Panc1 (cell line): ENCODE data around the gene TYRO3. TPM values are rescaled to one million over a fixed set of nuclear protein-coding genes. Genes with fewer than 3 reads are reported as not detected.

Experiments
- ATAC-seq: fragments of 200-7000 bp; cut with Tn5 transposase; 2 replicates; pipeline ENCODE4 v1.9.1; 2020; ENCODE audit warnings: mild to moderate bottlenecking, moderate library complexity
- BruUV-seq: library from RNA; stranded (reverse); fragments of 400-500 nt; replicated peaks from 2 replicates; lab custom pipeline; 2021; lab: Mats Ljungman, UMichigan
- CTCF ChIA-PET: fragments of 300-600 bp; sonication (Branson Sonifier 250); formaldehyde crosslinking; loops from one replicate; lab custom pipeline; 2022; ENCODE audit warnings: antibody characterized with exemption; lab: Charles Lee
- POLR2A ChIA-PET: fragments of 300-600 bp; sonication (Branson Sonifier 250); formaldehyde crosslinking; loops from one replicate; lab custom pipeline; 2022; ENCODE audit warnings: antibody characterized with exemption; lab: Charles Lee
- DNase-seq: peaks from one replicate; pipeline ENCODE4 v3.0.0-alpha.2; 2010; ENCODE audit warnings: low read depth, low spot score
- H3K27ac ChIP-seq: 2 replicates; pipeline ENCODE4 v1.5.1; 2011; ENCODE audit warnings: mild to moderate bottlenecking, low read length, inconsistent platforms
- H3K27me3 ChIP-seq: fragments of 200-500 bp; sonication (Bioruptor generic); 2 replicates; pipeline ENCODE4 v1.6.0; 2014; ENCODE audit warnings: low read length, inconsistent platforms; ENCODE audit not compliant: control insufficient read depth, insufficient read depth
- H3K36me3 ChIP-seq: fragments of 200-500 bp; sonication (Bioruptor generic); 2 replicates; pipeline ENCODE4 v1.5.1; 2014; ENCODE audit warnings: inconsistent platforms, mild to moderate bottlenecking, low read length, moderate library complexity; ENCODE audit not compliant: control insufficient read depth, insufficient read depth
- H3K4me1 ChIP-seq: 2 replicates; pipeline ENCODE4 v1.5.1; 2011; ENCODE audit warnings: inconsistent platforms, mild to moderate bottlenecking, low read length, moderate library complexity; ENCODE audit not compliant: control insufficient read depth, insufficient read depth
- H3K4me3 ChIP-seq, 2 experiments: 2 replicates each; pipeline ENCODE4 v1.5.1; 2011 to 2012; ENCODE audit warnings: low read depth in 2 of 2, low read length in 2 of 2, mild to moderate bottlenecking in 2 of 2, inconsistent platforms in 1 of 2, moderate library complexity in 1 of 2
- H3K9me3 ChIP-seq: fragments of 200-500 bp; sonication (Bioruptor generic); 2 replicates; pipeline ENCODE4 v1.5.1; 2014; ENCODE audit warnings: low read depth, mild to moderate bottlenecking, inconsistent platforms, low read length, moderate library complexity; ENCODE audit not compliant: control insufficient read depth, insufficient read depth
- CTCF ChIP-seq: fragments of 450-650 bp; IDR thresholded peaks from 2 replicates; pipeline ENCODE4 v1.5.1; 2017; ENCODE audit warnings: mild to moderate bottlenecking
- POLR2AphosphoS5 ChIP-seq: IDR thresholded peaks from 2 replicates; pipeline ENCODE4 v1.6.1; 2012; ENCODE audit warnings: mild to moderate bottlenecking, low read depth, low read length, moderate library complexity
- REST ChIP-seq, 2 experiments: IDR thresholded peaks; 2 replicates each; pipeline ENCODE4 v1.6.1; 2011 to 2012; ENCODE audit warnings: low read depth in 2 of 2, control low read depth in 1 of 2, low read length in 1 of 2, mild to moderate bottlenecking in 1 of 2, moderate library complexity in 1 of 2; ENCODE audit not compliant: insufficient read depth in 1 of 2
- SIN3A ChIP-seq: IDR thresholded peaks from 2 replicates; pipeline ENCODE4 v1.6.1; 2012; ENCODE audit warnings: low read depth, mild to moderate bottlenecking, low read length, moderate library complexity, borderline replicate concordance; ENCODE audit not compliant: insufficient read depth
- TCF7L2 ChIP-seq: IDR thresholded peaks from 2 replicates; pipeline ENCODE4 v1.6.1; 2011; ENCODE audit warnings: mild to moderate bottlenecking, low read depth, low read length, inconsistent platforms
- in situ Hi-C: cut with HindIII; loops from 2 replicates; pipeline ENCODE4 v1.10.0; 2016; ENCODE audit warnings: low sequenced_read_pairs, low pct_unique_long_range_greater_than_20kb
- intact Hi-C: fragments of 100-400 bp; cut with micrococcal nuclease; formaldehyde crosslinking; loops from one replicate; pipeline ENCODE4 v1.10.0; 2022; ENCODE audit not compliant: unreplicated experiment
- total RNA-seq: library from RNA; stranded (reverse); gene quantifications from one replicate; pipeline ENCODE4 v1.2.1, GENCODE V29; 2021; ENCODE audit not compliant: unreplicated experiment

The TYRO3 gene
- total RNA-seq, 1 experiment from 2014 or later = 41.7 TPM

GRCh38 chr15:41564960-41565502, 6.0 kb downstream of the TYRO3 start:
- no peak for ATAC-seq
- Histone ChIP-seq H3K4me3 (no peak overlapping the region), H3K27ac (no peak overlapping the region), H3K9me3 (no peaks in the 10 kb centered on the region), H3K27me3 (no peaks in the 10 kb centered on the region), H3K4me1 (peaks cover 17% of the 10 kb centered on the region), H3K36me3 (no peaks in the 10 kb centered on the region)
- BruUV-seq = no TSS peak
- in situ Hi-C loops (no loop called here), intact Hi-C loops (no loop called here)
- no peak for DNase-seq
- CTCF ChIA-PET = interaction anchor here (0.6 kb wide), 1 partner anchor 21 kb away, joined by 5 read pairs; the partner anchor contains the start of gene RPAP1
- no peak for TF ChIP-seq REST (IDR thresholded peaks at IDR 0.05; ENCODE audit: insufficient read depth in 1 of 2, low read depth in 2 of 2, low read length in 1 of 2)
- TF ChIP-seq SIN3A = no peak
- no peak for TF ChIP-seq CTCF
- TF ChIP-seq TCF7L2 = no peak
- TF ChIP-seq POLR2AphosphoS5 = no peak
- POLR2A ChIA-PET = interaction anchor here (0.7 kb wide), 1 partner anchor 1095 kb away, joined by 3 read pairs; no protein-coding TSS in a partner anchor

DNA sequence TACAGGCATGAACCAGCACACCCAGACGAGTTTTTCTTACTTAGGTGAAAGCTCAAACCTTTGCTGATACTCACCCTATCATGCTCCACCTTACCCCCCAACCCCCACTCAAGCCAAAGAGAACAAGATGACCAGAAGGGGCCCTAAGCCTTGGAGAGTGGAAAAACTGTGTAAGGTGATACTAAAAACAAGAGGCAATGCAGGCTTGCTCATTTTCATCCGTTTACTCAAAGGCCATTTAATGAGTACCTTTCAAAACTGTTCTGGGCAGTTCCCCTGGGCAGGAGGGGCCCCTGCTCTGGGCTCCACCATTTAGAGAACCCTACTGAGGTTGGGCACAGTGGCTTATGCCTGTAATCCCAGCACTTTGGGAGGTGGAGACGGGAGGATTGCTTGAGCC, 6.7 kb downstream of the TYRO3 start:
- POLR2A ChIA-PET = no interaction called here
- H3K27me3 ChIP-seq = no peaks in the 10 kb centered on the region
- no peak for TF ChIP-seq CTCF
- no peak for TF ChIP-seq TCF7L2
- TF ChIP-seq SIN3A = no peak
- TF ChIP-seq POLR2AphosphoS5 = no peak
- no peak for TF ChIP-seq REST (IDR thresholded peaks at IDR 0.05; ENCODE audit: insufficient read depth in 1 of 2, low read depth in 2 of 2, low read length in 1 of 2)
- ATAC-seq (no peak), DNase-seq (no peak)
- CTCF ChIA-PET = interaction anchor here (0.6 kb wide), 1 partner anchor 22 kb away, joined by 5 read pairs; the partner anchor contains the start of gene RPAP1
- H3K27ac ChIP-seq = no peak overlapping the region
- no peak overlapping the region for H3K4me3 ChIP-seq
- H3K36me3 ChIP-seq = no peaks in the 10 kb centered on the region
- in situ Hi-C loops (no loop called here), intact Hi-C loops (no loop called here)
- peaks cover 17% of the 10 kb centered on the region for H3K4me1 ChIP-seq
- no peaks in the 10 kb centered on the region for H3K9me3 ChIP-seq
- BruUV-seq = no TSS peak
